Measurements from ENCODE around the gene KDSR.

DNA sequence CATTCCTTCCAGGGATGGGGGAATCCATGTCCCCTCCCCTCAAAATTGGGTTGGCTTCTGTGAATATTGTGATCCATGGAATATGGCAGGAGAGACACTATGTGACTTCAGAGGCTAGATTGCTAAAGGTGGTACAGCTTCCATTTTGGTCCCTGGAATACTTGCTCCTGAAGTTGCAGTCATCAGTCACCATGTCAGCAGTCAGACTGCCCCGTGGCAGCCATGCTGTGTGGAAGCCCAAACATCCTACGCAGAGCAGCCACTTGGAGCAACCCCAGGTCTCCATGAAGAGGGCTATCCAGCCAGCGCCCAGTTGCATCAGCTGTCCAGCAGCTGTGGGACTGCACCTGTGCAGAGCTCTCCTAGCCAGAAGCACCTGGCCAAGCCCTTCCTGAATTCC is 15.8 kb upstream of the KDSR start:
- TF ChIP-seq FOXA1 (IDR thresholded peaks at IDR 0.05) (no peak), BHLHE40 (IDR thresholded peaks at IDR 0.05; ENCODE audit: borderline replicate concordance) (no peak), FOXK2 (IDR thresholded peaks at IDR 0.05) (no peak), NFRKB (IDR thresholded peaks at IDR 0.05) (no peak), SUZ12 (IDR thresholded peaks at IDR 0.05) (no peak), CTBP1 (IDR thresholded peaks at IDR 0.05; ENCODE audit: borderline replicate concordance) (no peak), ARNT (IDR thresholded peaks at IDR 0.05) (no peak), SP1 (IDR thresholded peaks at IDR 0.05) (no peak)

Data from HEK293T (cell line).